ENCODE results near the gene RPL27. TPM values are rescaled to one million over a fixed set of nuclear protein-coding genes. Genes with fewer than 3 reads are reported as not detected.

Gene RPL27
- total RNA-seq, 2 donors from 2014 or later, result 551 to 1,071 TPM

DNA sequence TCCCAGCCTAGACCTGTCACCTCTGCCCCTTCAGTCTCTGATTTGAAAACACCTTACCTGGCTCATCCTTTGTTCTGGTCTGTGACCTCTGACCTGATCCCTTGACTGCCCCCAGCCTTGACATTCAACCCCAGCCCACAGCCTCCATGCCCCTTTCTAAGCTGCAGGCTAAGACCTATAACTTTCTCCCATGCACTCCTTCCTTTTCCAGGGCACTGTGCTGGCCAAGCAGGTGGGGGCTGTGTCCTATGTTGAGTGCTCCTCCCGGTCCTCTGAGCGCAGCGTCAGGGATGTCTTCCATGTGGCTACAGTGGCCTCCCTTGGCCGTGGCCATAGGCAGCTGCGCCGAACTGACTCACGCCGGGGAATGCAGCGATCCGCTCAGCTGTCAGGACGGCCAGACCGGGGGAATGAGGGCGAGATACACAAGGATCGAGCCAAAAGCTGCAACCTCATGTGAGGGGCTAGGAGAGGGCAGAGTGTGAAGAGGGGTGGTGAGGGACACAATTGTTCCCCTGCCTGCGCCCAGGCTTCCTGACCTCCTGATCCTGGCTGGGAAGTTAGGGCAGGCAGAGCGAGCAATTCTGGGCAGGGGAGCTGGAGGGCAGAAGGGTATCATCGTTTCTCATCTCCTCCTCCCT is 30.1 kb downstream of the RPL27 start:
- no peak for DNase-seq (ENCODE audit: low spot score)
- TF ChIP-seq, protein P1, sequence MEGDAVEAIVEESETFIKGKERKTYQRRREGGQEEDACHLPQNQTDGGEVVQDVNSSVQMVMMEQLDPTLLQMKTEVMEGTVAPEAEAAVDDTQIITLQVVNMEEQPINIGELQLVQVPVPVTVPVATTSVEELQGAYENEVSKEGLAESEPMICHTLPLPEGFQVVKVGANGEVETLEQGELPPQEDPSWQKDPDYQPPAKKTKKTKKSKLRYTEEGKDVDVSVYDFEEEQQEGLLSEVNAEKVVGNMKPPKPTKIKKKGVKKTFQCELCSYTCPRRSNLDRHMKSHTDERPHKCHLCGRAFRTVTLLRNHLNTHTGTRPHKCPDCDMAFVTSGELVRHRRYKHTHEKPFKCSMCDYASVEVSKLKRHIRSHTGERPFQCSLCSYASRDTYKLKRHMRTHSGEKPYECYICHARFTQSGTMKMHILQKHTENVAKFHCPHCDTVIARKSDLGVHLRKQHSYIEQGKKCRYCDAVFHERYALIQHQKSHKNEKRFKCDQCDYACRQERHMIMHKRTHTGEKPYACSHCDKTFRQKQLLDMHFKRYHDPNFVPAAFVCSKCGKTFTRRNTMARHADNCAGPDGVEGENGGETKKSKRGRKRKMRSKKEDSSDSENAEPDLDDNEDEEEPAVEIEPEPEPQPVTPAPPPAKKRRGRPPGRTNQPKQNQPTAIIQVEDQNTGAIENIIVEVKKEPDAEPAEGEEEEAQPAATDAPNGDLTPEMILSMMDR (IDR thresholded peaks at IDR 0.05), result no peak

DNA sequence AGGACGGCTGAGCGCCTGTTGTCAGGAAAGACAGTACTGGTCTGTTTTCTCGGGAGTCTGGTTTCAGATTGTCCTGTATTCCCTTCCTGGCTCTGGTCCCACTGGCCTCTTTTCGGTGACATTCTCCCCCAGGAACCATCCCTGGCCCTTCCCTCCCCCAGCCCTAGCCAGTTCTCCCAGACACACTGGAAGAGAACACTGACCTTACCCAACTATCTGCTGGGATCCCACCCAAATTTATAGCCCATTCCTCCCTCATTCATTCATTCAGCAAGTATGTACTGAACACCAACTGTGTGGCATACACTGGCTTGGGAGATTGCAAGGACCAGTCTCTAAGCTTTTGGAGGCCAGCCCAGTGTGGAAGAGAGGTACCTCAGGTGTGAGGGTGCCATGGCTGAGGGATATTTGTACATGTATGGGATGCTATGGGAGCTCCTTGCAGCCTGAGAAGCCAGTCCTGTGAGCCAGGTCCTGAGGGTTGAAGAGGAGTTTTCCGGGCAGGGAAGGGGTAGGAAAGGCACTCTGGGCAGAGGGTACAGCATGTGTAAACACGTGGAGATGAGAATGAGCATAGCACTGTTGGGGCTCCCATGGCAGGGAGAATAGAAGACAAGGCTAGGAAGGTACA is 32.0 kb downstream of the RPL27 start:
- H3K4me1 ChIP-seq, result peaks cover 0 to 4% of the 10 kb centered on the region in 2 donors
- DNase-seq (ENCODE audit: low spot score), result no peak
- H3K27me3 ChIP-seq, result no peaks in the 10 kb centered on the region
- H3K4me3 ChIP-seq, result no peak overlapping the region
- H3K36me3 ChIP-seq, result no peaks in the 10 kb centered on the region
- no peak overlapping the region for H3K27ac ChIP-seq
- TF ChIP-seq, protein P1 (IDR thresholded peaks at IDR 0.05), result no peak
- H3K9me3 ChIP-seq, result no peaks in the 10 kb centered on the region

More for the DNA sequence above, 30.1 kb downstream of the RPL27 start:
- no peaks in the 10 kb centered on the region for H3K27me3 ChIP-seq
- H3K4me1 ChIP-seq, result peaks cover 0 to 12% of the 10 kb centered on the region in 2 donors
- H3K9me3 ChIP-seq, result no peaks in the 10 kb centered on the region
- H3K27ac ChIP-seq, result no peak overlapping the region
- H3K36me3 ChIP-seq, result no peaks in the 10 kb centered on the region
- H3K4me3 ChIP-seq, result no peak overlapping the region

DNA sequence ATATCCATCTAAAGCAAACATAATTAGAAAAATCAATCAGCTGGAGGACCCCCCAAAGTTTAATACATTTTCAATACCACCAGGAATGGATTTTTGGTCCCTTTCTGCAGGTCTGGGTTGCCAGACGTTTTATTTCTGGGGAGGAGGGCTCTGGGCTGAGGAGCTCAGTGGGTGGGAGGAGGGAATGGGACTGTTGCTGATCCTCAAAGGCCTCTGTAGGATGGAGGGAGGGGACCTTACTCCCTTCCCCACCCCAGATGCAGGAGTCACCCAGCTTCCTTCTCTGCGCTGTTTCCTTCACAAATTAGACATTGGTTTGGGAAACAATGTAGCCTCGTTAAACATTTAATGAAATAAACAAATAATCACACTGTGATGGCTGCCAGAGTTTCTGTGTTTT is 33.4 kb downstream of the RPL27 start:
- no peak overlapping the region for H3K27ac ChIP-seq
- H3K9me3 ChIP-seq, result no peaks in the 10 kb centered on the region
- TF ChIP-seq, protein P1 (IDR thresholded peaks at IDR 0.05), result no peak
- H3K4me1 ChIP-seq, result no peaks in the 10 kb centered on the region
- no peaks in the 10 kb centered on the region for H3K27me3 ChIP-seq
- no peak for DNase-seq (ENCODE audit: low spot score)
- no peak overlapping the region for H3K4me3 ChIP-seq
- H3K36me3 ChIP-seq, result no peaks in the 10 kb centered on the region

DNA sequence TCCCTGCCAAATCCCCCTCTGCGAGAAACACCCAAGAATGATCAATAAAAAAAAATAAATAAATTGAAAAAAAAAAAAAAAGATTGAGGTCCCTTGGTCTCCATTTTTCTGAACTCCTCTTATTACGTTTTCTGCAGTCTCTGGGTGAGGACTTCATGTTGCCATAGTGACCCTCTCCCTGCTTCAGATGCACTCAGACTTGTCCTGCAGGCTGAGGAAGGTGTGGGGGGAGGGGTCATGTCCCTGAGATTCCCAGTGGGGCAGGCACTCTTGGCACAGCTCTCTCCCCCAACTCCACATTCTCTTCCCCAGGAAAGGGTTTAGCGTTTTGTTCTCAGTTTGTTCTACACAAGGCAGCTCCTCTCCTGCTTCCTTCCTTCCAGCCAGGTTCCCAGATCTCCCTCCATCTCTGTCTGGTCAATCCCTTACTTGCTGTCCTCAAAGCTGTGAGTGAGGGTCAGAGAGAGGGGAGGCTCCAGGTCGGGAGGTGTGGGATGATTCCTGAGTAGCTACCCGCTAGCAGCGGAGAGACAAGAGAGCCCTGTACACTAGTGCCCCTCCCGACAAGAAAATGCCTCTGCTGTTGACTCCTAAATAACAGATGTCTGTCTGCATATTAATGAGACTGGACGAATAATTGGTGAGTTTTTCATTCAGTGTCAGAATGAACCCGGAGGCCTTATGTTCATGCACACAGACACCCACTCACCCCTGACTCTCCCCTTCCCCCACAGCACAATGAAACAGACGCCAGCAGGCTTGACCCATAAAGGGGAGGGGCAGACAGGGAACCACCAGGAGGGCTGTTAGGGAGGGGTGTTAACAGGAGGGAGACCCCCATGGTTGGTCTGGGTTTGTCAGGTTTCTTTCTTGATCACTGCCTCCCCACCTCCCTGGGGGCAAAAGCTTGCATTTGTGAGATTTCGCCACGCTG is 36.0 kb downstream of the RPL27 start:
- no peaks in the 10 kb centered on the region for H3K36me3 ChIP-seq
- no peaks in the 10 kb centered on the region for H3K9me3 ChIP-seq

DNA sequence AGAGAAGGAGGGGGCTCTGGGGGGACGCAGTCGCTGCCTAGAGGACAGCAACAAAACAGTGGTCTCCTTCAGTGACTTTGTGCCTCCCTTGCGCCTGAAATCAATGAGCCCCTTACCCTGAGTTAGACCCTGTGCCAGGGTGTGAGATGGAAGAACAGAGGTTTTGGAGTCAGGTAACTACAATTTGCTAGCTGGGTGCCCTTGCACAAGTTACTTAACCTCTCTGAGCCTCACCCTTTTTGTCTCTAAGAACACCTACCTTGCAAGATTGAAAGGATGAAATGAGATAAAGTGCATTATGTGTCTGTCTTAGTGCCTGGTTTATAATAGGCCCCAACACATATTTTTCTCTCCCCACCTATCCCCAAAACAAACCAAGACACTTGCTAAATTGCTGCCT is 36.7 kb downstream of the RPL27 start:
- Histone ChIP-seq H3K9me3 (no peaks in the 10 kb centered on the region), H3K36me3 (no peaks in the 10 kb centered on the region), H3K27me3 (no peaks in the 10 kb centered on the region), H3K27ac (no peak overlapping the region), H3K4me3 (no peak overlapping the region), H3K4me1 (no peaks in the 10 kb centered on the region)
- no peak for DNase-seq (ENCODE audit: low spot score)
- TF ChIP-seq, protein P1 (IDR thresholded peaks at IDR 0.05), result no peak

More for the DNA sequence above, 36.0 kb downstream of the RPL27 start:
- Histone ChIP-seq H3K27ac (no peak overlapping the region), H3K4me3 (no peak overlapping the region), H3K4me1 (no peaks in the 10 kb centered on the region), H3K27me3 (no peaks in the 10 kb centered on the region)
- TF ChIP-seq, protein P1 (IDR thresholded peaks at IDR 0.05), result no peak
- no peak for DNase-seq (ENCODE audit: low spot score)

Measured in right atrium auricular region (tissue), 2 donors.